A549 (cell line): ENCODE results near the gene TMEM161A. TPM values are rescaled to one million over a fixed set of nuclear protein-coding genes. Genes with fewer than 3 reads are reported as not detected.

ENCODE experiments used
- ATAC-seq, 2 experiments: fragments of 200-7000 bp in 1 of 2; fragments of >200 bp in 1 of 2; cut with Nextera tagmentation in 1 of 2; cut with Tn5 transposase in 1 of 2; 3 replicates each; pipeline versions ENCODE4 v1.8.0 to v1.9.1; 2018 to 2020; ENCODE audit warnings: mild to moderate bottlenecking in 1 of 2, moderate library complexity in 1 of 2
- CTCF ChIA-PET: fragments of 300-600 bp; sonication (Branson Sonifier 250); formaldehyde crosslinking; extraction: SDS; loops from one replicate; lab custom pipeline; 2021; ENCODE audit warnings: antibody characterized with exemption, inconsistent platforms; lab: Yijun Ruan, JAX
- POLR2A ChIA-PET: fragments of 350-600 bp; formaldehyde crosslinking; extraction: SDS; loops from one replicate; lab custom pipeline; 2021; ENCODE audit warnings: antibody characterized with exemption, inconsistent platforms; lab: Yijun Ruan, JAX
- DNase-seq, 2 experiments: peaks; one replicate each; pipeline versions ENCODE4 v3.0.0 to v3.0.0-alpha.2; 2011 to 2016; ENCODE audit warnings: low read depth in 1 of 2, low spot score in 1 of 2
- FAIRE-seq: peaks from 2 replicates; lab custom pipeline; 2011; peaks lifted over from hg19 to GRCh38; lab: Jason Lieb, UNC
- H3K27ac ChIP-seq, 2 experiments: fragments of >200 bp; sonication (Bioruptor Twin); formaldehyde crosslinking; 3 replicates each; pipeline ENCODE4 v1.5.1; 2016 to 2017
- H3K4me1 ChIP-seq: fragments of >200 bp; sonication (Bioruptor Twin); formaldehyde crosslinking; 3 replicates; pipeline ENCODE4 v1.6.1; 2016
- H3K4me2 ChIP-seq: fragments of >200 bp; sonication (Bioruptor Twin); formaldehyde crosslinking; 3 replicates; pipeline ENCODE4 v1.6.1; 2016
- H3K4me3 ChIP-seq: fragments of >200 bp; sonication (Bioruptor Twin); formaldehyde crosslinking; 3 replicates; pipeline ENCODE4 v1.5.1; 2016
- H3K9me3 ChIP-seq: fragments of >200 bp; sonication (Bioruptor Twin); formaldehyde crosslinking; 3 replicates; pipeline ENCODE4 v1.6.1; 2016
- CHD2 ChIP-seq: fragments of 150-350 bp; IDR thresholded peaks from 2 replicates; pipeline ENCODE4 v1.6.1; 2014; ENCODE audit warnings: low read length; ENCODE audit not compliant: partially characterized antibody
- CHD4 ChIP-seq: fragments of 200-600 bp; sonication (generic); IDR thresholded peaks from 2 replicates; pipeline ENCODE4 v1.6.1; 2016; ENCODE audit warnings: antibody characterized with exemption, mild to moderate bottlenecking, borderline replicate concordance
- E2F6 ChIP-seq: IDR thresholded peaks from 2 replicates; pipeline ENCODE4 v1.6.1; 2012; ENCODE audit warnings: low read depth, borderline replicate concordance
- EHF ChIP-seq: fragments of 250-450 bp; sonication (Bioruptor Pico); IDR thresholded peaks from 2 replicates; pipeline ENCODE4 v1.5.0; 2020; ENCODE audit warnings: mild to moderate bottlenecking
- ELK1 ChIP-seq: fragments of 150-350 bp; IDR thresholded peaks from 2 replicates; pipeline ENCODE4 v1.6.1; 2014; ENCODE audit warnings: low read depth, mild to moderate bottlenecking, low read length
- GATA3 ChIP-seq: IDR thresholded peaks from 2 replicates; pipeline ENCODE4 v1.6.1; 2012; ENCODE audit warnings: borderline replicate concordance
- HEYL ChIP-seq: fragments of 250-450 bp; sonication (Bioruptor Pico); IDR thresholded peaks from 2 replicates; pipeline ENCODE4 v1.8.0; 2021; ENCODE audit warnings: mild to moderate bottlenecking, moderate library complexity
- HMGXB4 ChIP-seq: fragments of 250-450 bp; sonication (Bioruptor Pico); IDR thresholded peaks from 2 replicates; pipeline ENCODE4 v1.5.0; 2021; ENCODE audit warnings: mild to moderate bottlenecking, moderate library complexity, borderline replicate concordance
- HOXB13 ChIP-seq: fragments of 250-450 bp; sonication (Bioruptor Pico); IDR thresholded peaks from 2 replicates; pipeline ENCODE4 v1.5.0; 2020; ENCODE audit warnings: low read depth, mild to moderate bottlenecking, moderate library complexity
- JUN ChIP-seq, 2 experiments: fragments of >200 bp; sonication (Bioruptor Twin); formaldehyde crosslinking; IDR thresholded peaks; 2 replicates in 1 of 2; 3 replicates in 1 of 2; pipeline ENCODE4 v1.6.1; 2016 to 2017
- KDM1A ChIP-seq: fragments of 200-600 bp; sonication (generic); IDR thresholded peaks from 2 replicates; pipeline ENCODE4 v1.6.1; 2016; ENCODE audit warnings: low read depth, mild to moderate bottlenecking
- NFE2L2 ChIP-seq: fragments of 150-350 bp; conservative IDR thresholded peaks from 2 replicates; pipeline ENCODE4 v1.6.1; 2014; ENCODE audit warnings: low read length
- PBX3 ChIP-seq: IDR thresholded peaks from 2 replicates; pipeline ENCODE4 v1.6.1; 2012
- PHF8 ChIP-seq: fragments of 200-600 bp; sonication (generic); IDR thresholded peaks from 2 replicates; pipeline ENCODE4 v1.6.1; 2016; ENCODE audit warnings: low read depth, mild to moderate bottlenecking, antibody characterized with exemption, moderate library complexity, borderline replicate concordance
- RARB ChIP-seq: fragments of 250-450 bp; sonication (Bioruptor Pico); IDR thresholded peaks from 2 replicates; pipeline ENCODE4 v1.8.0; 2021; ENCODE audit warnings: mild to moderate bottlenecking, moderate library complexity
- RCOR1 ChIP-seq: fragments of 150-350 bp; IDR thresholded peaks from 2 replicates; pipeline ENCODE4 v1.6.1; 2014; ENCODE audit warnings: antibody characterized with exemption, low read length, low read depth
- RNF2 ChIP-seq: fragments of 200-600 bp; sonication (generic); IDR thresholded peaks from 2 replicates; pipeline ENCODE4 v1.6.1; 2016; ENCODE audit warnings: low read depth, mild to moderate bottlenecking, antibody characterized with exemption, moderate library complexity, borderline replicate concordance
- SREBF2 ChIP-seq: fragments of 450-650 bp; IDR thresholded peaks from 2 replicates; pipeline ENCODE4 v1.6.1; 2014; ENCODE audit warnings: mild to moderate bottlenecking, moderate library complexity
- TFCP2L1 ChIP-seq: fragments of 250-450 bp; sonication (Bioruptor Pico); IDR thresholded peaks from 2 replicates; pipeline ENCODE4 v1.5.0; 2021; ENCODE audit warnings: mild to moderate bottlenecking
- ZC3H11A ChIP-seq: fragments of 450-650 bp; IDR thresholded peaks from 2 replicates; pipeline ENCODE4 v1.6.1; 2014; ENCODE audit warnings: antibody characterized with exemption, mild to moderate bottlenecking
- ZNF302 ChIP-seq: fragments of 250-450 bp; sonication (Bioruptor Pico); IDR thresholded peaks from 2 replicates; pipeline ENCODE4 v1.9.0; 2021; ENCODE audit warnings: inconsistent platforms, mild to moderate bottlenecking, moderate library complexity
- ZSCAN20 ChIP-seq: fragments of 250-450 bp; sonication (Bioruptor Pico); IDR thresholded peaks from 2 replicates; pipeline ENCODE4 v1.8.0; 2022; ENCODE audit warnings: mild to moderate bottlenecking, moderate library complexity
- WGBS: methylation state at CpG from one replicate; pipeline ENCODE4 v1.1.6; 2017; ENCODE audit errors: missing lambda C conversion rate; 5-methylcytosine and 5-hydroxymethylcytosine counted together
- polyA plus RNA-seq, 4 experiments: library from polyadenylated mRNA; depleted of rRNA in 3 of 4; stranded (reverse); fragments of >200 nt; fragmentation: RNase III in 1 of 4; extraction: RNeasy Plus Mini Kit Qiagen cat#74134 plus additional on column Dnase treatment in 1 of 4; gene quantifications; 2 replicates in 3 of 4; 3 replicates in 1 of 4; pipeline ENCODE4 v1.2.3, GENCODE V29; 2011 to 2017

TMEM161A gene
- polyA plus RNA-seq, 2 of the 4 experiments (the other 2 are of a cell fraction), result 19.3 to 22.1 TPM

GRCh38 chr19:19096641-19097627 is 41.3 kb downstream of the TMEM161A start:
- Histone ChIP-seq H3K4me2 (no peak overlapping the region), H3K4me3 (no peak overlapping the region), H3K4me1 (no peaks in the 10 kb centered on the region), H3K9me3 (no peaks in the 10 kb centered on the region), H3K27ac (no peak overlapping the region)
- FAIRE-seq, result no peak
- TF ChIP-seq HOXB13 (CRISPR knock-in tag) (no peak), EHF (CRISPR knock-in tag) (no peak), ELK1 (no peak)
- WGBS, result 84% methylated on average over 13 of the region's 24 CpGs
- ChIA-PET CTCF (interaction anchor here (0.7 kb wide), 1 partner anchor 25 kb away, joined by 3 read pairs; no protein-coding TSS in a partner anchor), POLR2A (no interaction called here)
- no peak for DNase-seq
- no peak for ATAC-seq

- TF ChIP-seq RCOR1, result no peak
- no peak for TF ChIP-seq GATA3
- TF ChIP-seq E2F6, result no peak
- TF ChIP-seq SREBF2, result no peak
- no peak for TF ChIP-seq RNF2
- no peak for TF ChIP-seq HEYL (CRISPR knock-in tag)
- no peak for TF ChIP-seq ZC3H11A
- TF ChIP-seq CHD2, result no peak
- no peak for TF ChIP-seq ELK1
- no peak for TF ChIP-seq PHF8
- no peak for TF ChIP-seq PBX3
- Histone ChIP-seq H3K4me1 (no peaks in the 10 kb centered on the region), H3K4me3 (no peak overlapping the region), H3K4me2 (no peak overlapping the region), H3K9me3 (no peaks in the 10 kb centered on the region), H3K27ac (no peak overlapping the region)
- whole genome bisulfite sequencing, result 63% methylated on average over 11 of the region's 11 CpGs
- ChIA-PET POLR2A (no interaction called here), CTCF (interaction anchor here (0.6 to 1.4 kb wide), 3 partner anchors 23 to 317 kb away, joined by 3 to 6 read pairs (median 4); no protein-coding TSS in a partner anchor)
- ATAC-seq (no peak), FAIRE-seq (no peak), DNase-seq (no peak)
These were observed 42.6 kb downstream of the TMEM161A start for GRCh38 chr19:19095691-19096090.

GRCh38 chr19:19094513-19094912 is 43.8 kb downstream of the TMEM161A start:
- Histone ChIP-seq H3K9me3 (no peaks in the 10 kb centered on the region), H3K4me1 (no peaks in the 10 kb centered on the region), H3K4me2 (no peak overlapping the region), H3K27ac (no peak overlapping the region), H3K4me3 (no peak overlapping the region)
- CTCF ChIA-PET, result no interaction called here
- DNase-seq (no peak), ATAC-seq (no peak), FAIRE-seq (no peak)
- TF ChIP-seq KDM1A, result no peak
- TF ChIP-seq HMGXB4 (CRISPR knock-in tag), result no peak
- TF ChIP-seq JUN (IDR thresholded peaks at IDR 0.05), result no peak
- no peak for TF ChIP-seq ZSCAN20 (CRISPR knock-in tag)
- TF ChIP-seq NFE2L2, result no peak
- no peak for TF ChIP-seq RARB (CRISPR knock-in tag)
- no peak for TF ChIP-seq TFCP2L1 (CRISPR knock-in tag)
- TF ChIP-seq CHD4, result no peak
- no peak for TF ChIP-seq EHF (CRISPR knock-in tag)
- TF ChIP-seq ZNF302 (CRISPR knock-in tag), result no peak
- no peak for TF ChIP-seq PBX3
- POLR2A ChIA-PET, result no interaction called here
- 71% methylated on average over 5 of the region's 7 CpGs for WGBS
